ENCODE measurements around the gene PPP1R1C. TPM values are rescaled to one million over a fixed set of nuclear protein-coding genes. Genes with fewer than 3 reads are reported as not detected.

Gene PPP1R1C
- total RNA-seq, 1 experiment from 2014 or later, result 1.3 TPM

DNA sequence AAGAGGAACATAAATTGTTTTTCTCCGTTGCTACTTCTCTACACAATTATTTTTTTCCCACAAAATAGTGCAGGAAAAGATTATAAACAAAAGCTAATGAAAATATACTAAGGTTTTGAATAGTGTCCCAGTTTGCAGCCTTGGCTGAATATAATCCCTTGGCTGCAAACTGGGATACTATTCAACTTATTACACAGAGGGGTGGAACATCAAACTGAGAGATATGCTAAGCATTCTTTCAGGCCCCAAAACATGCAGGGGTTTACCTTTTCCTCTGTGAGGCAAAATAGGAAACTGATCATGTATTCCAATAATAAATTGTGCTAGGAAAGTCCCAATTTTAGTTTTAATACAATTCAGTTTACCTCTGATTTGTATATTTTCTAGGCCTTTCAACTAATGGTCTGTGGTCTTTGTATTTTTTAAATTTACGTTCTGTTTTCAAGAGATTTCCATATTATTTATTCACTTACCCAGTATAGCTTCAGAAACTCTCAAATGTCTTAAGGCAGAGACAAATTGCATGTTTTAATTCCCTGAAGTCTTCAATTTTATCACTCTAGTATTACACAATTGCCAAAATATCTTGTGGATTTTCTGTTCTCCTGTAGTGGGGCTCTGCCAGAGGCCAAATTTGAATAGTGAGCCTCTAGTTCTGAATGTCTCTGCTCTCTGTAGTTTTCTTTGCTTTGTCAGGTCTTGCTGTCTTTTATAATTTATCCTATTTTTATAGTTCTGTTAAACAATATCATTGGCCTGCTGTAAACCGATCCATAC, 63.9 kb downstream of the PPP1R1C start:
- no peaks in the 10 kb centered on the region for H3K36me3 ChIP-seq (replicated peaks; ENCODE audit: control insufficient read depth, insufficient read depth, low read length)
- no peak for DNase-seq
- H3K4me3 ChIP-seq (ENCODE audit: insufficient read depth, low read depth, low read length), result no peak overlapping the region
- H3K27me3 ChIP-seq (ENCODE audit: control insufficient read depth, insufficient read depth, low read length), result no peaks in the 10 kb centered on the region

- Histone ChIP-seq H3K4me3 (ENCODE audit: insufficient read depth, low read depth, low read length) (no peak overlapping the region), H3K27me3 (ENCODE audit: control insufficient read depth, insufficient read depth, low read length) (no peaks in the 10 kb centered on the region), H3K36me3 (replicated peaks; ENCODE audit: control insufficient read depth, insufficient read depth, low read length) (no peaks in the 10 kb centered on the region)
- DNase-seq, result no peak
Observed at GRCh38 chr2:182050333-182051135, 64.9 kb downstream of the PPP1R1C start.

DNA sequence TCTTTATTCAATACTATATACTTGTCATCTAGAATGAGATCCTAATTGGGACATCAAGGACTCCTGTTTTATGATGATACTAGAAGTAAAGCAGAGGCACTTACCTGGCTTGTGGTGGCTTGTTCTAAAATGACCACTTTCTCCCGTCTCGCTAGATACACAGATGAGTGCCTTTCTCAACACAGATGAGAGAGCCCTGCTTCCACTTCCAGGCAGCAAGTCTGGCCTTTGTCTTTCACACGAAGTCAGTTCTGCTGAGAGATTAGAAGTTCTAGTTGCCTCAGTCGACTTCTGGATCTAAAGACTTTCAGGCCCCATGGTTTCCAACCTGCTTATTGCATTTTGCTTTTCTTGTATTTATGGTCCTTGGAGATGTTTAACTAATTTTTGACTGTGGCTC, 70.3 kb downstream of the PPP1R1C start:
- Histone ChIP-seq H3K27me3 (ENCODE audit: control insufficient read depth, insufficient read depth, low read length) (no peaks in the 10 kb centered on the region), H3K36me3 (replicated peaks; ENCODE audit: control insufficient read depth, insufficient read depth, low read length) (no peaks in the 10 kb centered on the region), H3K4me3 (ENCODE audit: insufficient read depth, low read depth, low read length) (no peak overlapping the region)
- DNase-seq, result no peak

- H3K36me3 ChIP-seq (replicated peaks; ENCODE audit: control insufficient read depth, insufficient read depth, low read length), result no peaks in the 10 kb centered on the region
- DNase-seq, result no peak
- no peak overlapping the region for H3K4me3 ChIP-seq (ENCODE audit: insufficient read depth, low read depth, low read length)
- H3K27me3 ChIP-seq (ENCODE audit: control insufficient read depth, insufficient read depth, low read length), result no peaks in the 10 kb centered on the region
Observed at GRCh38 chr2:182057002-182057401, 71.3 kb downstream of the PPP1R1C start.

GRCh38 chr2:182058056-182058455, 72.4 kb downstream of the PPP1R1C start:
- Histone ChIP-seq H3K36me3 (replicated peaks; ENCODE audit: control insufficient read depth, insufficient read depth, low read length) (no peaks in the 10 kb centered on the region), H3K4me3 (ENCODE audit: insufficient read depth, low read depth, low read length) (no peak overlapping the region), H3K27me3 (ENCODE audit: control insufficient read depth, insufficient read depth, low read length) (no peaks in the 10 kb centered on the region)
- DNase-seq, result no peak

GRCh38 chr2:182061739-182062138, 76.1 kb downstream of the PPP1R1C start:
- Histone ChIP-seq H3K4me3 (ENCODE audit: insufficient read depth, low read depth, low read length) (no peak overlapping the region), H3K36me3 (replicated peaks; ENCODE audit: control insufficient read depth, insufficient read depth, low read length) (no peaks in the 10 kb centered on the region), H3K27me3 (ENCODE audit: control insufficient read depth, insufficient read depth, low read length) (no peaks in the 10 kb centered on the region)
- no peak for DNase-seq

DNA sequence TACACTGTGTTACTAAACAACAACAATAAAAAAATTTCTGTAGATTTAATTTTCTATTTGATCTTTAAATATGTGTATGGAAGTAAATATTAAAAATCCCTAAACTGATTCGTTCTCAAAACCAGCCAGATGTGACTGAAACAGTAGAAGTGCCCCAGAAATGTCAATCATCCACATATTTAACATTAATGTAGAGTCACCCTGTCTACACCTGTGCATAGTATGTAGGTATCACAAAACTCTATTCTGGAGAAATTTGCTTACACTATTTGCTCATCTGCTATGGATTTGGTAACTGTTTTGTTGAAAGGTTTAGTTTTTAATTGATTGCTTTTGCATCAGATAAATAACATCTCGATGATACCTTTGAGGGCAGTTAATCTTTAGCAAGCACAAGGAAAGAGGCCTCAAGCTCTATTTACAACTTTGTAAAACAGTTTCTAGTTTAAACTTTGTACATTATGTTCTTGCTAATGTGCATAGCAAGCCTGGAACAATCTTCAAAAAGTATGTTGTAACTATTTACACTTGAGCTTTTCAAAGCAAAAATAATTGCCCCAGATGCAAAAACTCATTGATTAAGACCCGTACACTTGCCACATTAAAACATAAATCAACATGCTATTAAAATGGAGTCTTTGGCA, 76.8 kb downstream of the PPP1R1C start:
- Histone ChIP-seq H3K4me3 (ENCODE audit: insufficient read depth, low read depth, low read length) (no peak overlapping the region), H3K27me3 (ENCODE audit: control insufficient read depth, insufficient read depth, low read length) (no peaks in the 10 kb centered on the region), H3K36me3 (replicated peaks; ENCODE audit: control insufficient read depth, insufficient read depth, low read length) (no peaks in the 10 kb centered on the region)
- DNase-seq, result no peak

DNA sequence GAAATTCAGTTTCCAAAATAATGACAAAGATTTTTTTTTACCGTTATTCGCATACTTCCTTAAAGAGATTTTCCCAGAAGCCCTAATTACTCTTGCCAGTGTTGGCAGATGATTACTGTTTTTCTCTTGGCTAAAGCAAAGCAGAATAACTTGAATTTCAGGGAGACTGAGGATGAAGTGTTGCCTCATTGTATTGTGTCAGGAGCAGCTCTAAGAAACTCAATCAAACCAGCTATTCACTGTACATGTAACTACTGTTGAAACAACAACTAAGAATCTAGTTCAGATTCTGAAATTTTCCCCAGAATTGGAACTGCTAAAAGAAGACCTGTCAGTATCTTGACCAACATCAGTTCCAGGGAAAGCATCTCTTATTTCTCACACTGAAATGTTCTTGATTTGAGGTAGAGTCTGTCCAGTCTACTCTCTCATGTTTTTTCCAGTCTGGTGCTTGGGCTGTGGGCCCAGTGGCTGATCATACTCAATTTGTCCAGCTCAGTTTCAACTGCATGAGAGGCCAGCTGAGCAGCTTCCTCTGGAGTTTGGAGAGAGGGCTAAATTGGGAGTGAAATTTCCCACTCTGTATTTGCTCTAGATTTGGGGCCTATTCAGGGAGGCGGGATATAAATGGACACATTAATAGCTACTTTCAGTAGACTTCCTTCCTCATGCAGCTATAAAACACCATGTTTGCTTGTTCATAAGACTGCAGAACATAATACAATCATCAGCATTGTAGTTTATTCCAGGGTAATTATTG, 78.5 kb downstream of the PPP1R1C start:
- DNase-seq, result no peak
- Histone ChIP-seq H3K4me3 (ENCODE audit: insufficient read depth, low read depth, low read length) (no peak overlapping the region), H3K27me3 (ENCODE audit: control insufficient read depth, insufficient read depth, low read length) (no peaks in the 10 kb centered on the region), H3K36me3 (replicated peaks; ENCODE audit: control insufficient read depth, insufficient read depth, low read length) (no peaks in the 10 kb centered on the region)

DNA sequence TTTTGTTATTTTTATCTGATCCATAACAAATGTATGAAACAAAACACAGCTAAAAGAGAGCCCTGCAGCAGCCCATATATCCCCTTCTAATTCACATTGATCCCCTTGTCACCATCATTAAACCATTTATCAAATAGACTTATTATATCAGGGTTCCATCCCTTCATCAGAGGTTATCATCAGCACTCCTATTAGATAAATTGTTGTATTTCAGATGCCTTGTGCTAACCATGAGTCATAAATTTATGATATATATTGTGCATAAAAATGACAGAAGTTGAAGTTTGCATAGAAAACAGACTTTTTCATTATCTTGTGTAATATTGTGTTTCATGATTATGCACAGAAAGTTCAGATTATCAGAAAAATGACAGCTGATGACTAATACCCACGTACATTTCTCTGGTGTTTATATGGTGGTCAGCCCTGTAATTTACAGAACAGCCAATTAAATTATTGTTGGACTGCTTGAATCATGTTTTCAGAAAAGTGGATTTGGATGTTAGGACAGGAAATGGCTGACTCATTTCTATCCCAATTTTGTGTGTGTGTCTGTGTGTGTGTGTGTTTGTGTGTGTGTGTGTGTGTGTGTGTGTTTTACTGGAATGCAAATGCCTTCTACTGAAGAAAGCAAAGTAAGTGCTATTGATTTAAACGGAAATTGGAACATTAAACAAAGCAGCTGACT, 80.9 kb downstream of the PPP1R1C start:
- DNase-seq, result no peak
- Histone ChIP-seq H3K4me3 (ENCODE audit: insufficient read depth, low read depth, low read length) (no peak overlapping the region), H3K27me3 (ENCODE audit: control insufficient read depth, insufficient read depth, low read length) (no peaks in the 10 kb centered on the region), H3K36me3 (replicated peaks; ENCODE audit: control insufficient read depth, insufficient read depth, low read length) (no peaks in the 10 kb centered on the region)

DNA sequence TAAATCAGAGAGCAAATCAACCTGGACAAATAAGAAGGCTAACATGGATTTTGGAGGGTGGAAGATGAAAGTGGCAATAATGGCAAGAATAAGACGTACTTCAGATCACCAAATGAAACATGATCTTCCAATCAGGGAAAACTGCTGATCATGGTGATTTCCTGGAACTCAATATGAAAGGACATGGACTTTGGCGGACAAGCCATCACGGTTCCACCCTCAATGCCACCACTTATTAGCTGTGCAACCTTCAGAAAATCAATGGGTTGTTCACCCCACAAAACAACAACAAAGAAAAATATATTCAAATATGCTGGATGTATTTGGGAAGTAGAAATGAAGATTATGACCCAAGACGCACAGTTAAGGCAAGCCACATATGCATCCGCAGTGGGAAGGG, 81.7 kb downstream of the PPP1R1C start:
- no peak for DNase-seq
- Histone ChIP-seq H3K4me3 (ENCODE audit: insufficient read depth, low read depth, low read length) (no peak overlapping the region), H3K36me3 (replicated peaks; ENCODE audit: control insufficient read depth, insufficient read depth, low read length) (no peaks in the 10 kb centered on the region), H3K27me3 (ENCODE audit: control insufficient read depth, insufficient read depth, low read length) (no peaks in the 10 kb centered on the region)

- no peak overlapping the region for H3K4me3 ChIP-seq (ENCODE audit: insufficient read depth, low read depth, low read length)
- peak; percentile 8 for DNase-seq
Observed at GRCh38 chr2:182068811-182069210, 83.2 kb downstream of the PPP1R1C start.

DNA sequence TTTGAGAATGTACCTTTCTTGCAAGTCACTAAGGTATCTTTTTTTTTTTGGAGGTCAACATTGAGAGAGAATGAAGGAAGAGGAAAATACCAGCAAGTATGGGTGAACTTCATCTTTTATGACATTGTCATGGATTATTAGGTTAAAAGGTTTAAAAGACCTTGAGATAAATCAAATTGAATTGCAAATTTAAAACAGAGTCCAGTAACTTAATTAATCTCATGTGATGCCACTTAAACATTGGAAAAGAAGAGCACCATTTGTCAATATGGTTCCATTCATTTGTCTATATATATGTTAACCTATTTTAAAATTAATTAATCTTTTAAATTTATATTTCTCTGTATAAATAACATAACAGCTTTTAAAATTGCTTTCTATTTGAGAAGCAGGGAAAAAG, 83.8 kb downstream of the PPP1R1C start:
- no peak for DNase-seq
- Histone ChIP-seq H3K36me3 (replicated peaks; ENCODE audit: control insufficient read depth, insufficient read depth, low read length) (no peaks in the 10 kb centered on the region), H3K4me3 (ENCODE audit: insufficient read depth, low read depth, low read length) (no peak overlapping the region), H3K27me3 (ENCODE audit: control insufficient read depth, insufficient read depth, low read length) (no peaks in the 10 kb centered on the region)

More at GRCh38 chr2:182068811-182069210, 83.2 kb downstream of the PPP1R1C start:
- H3K27me3 ChIP-seq (ENCODE audit: control insufficient read depth, insufficient read depth, low read length), result no peaks in the 10 kb centered on the region
- no peaks in the 10 kb centered on the region for H3K36me3 ChIP-seq (replicated peaks; ENCODE audit: control insufficient read depth, insufficient read depth, low read length)

GRCh38 chr2:182069908-182070307, 84.3 kb downstream of the PPP1R1C start:
- Histone ChIP-seq H3K27me3 (ENCODE audit: control insufficient read depth, insufficient read depth, low read length) (no peaks in the 10 kb centered on the region), H3K36me3 (replicated peaks; ENCODE audit: control insufficient read depth, insufficient read depth, low read length) (no peaks in the 10 kb centered on the region), H3K4me3 (ENCODE audit: insufficient read depth, low read depth, low read length) (no peak overlapping the region)
- no peak for DNase-seq

GRCh38 chr2:182070736-182071135, 85.1 kb downstream of the PPP1R1C start:
- no peaks in the 10 kb centered on the region for H3K36me3 ChIP-seq (replicated peaks; ENCODE audit: control insufficient read depth, insufficient read depth, low read length)
- no peaks in the 10 kb centered on the region for H3K27me3 ChIP-seq (ENCODE audit: control insufficient read depth, insufficient read depth, low read length)
- H3K4me3 ChIP-seq (ENCODE audit: insufficient read depth, low read depth, low read length), result no peak overlapping the region
- no peak for DNase-seq
